Measurements from ENCODE around the gene SYMPK. TPM values are rescaled to one million over a fixed set of nuclear protein-coding genes. Genes with fewer than 3 reads are reported as not detected.
A peak's percentile ranks its signal among the peaks of the same experiment; 100 is the strongest.

Gene SYMPK
- total and polyA plus RNA-seq, 5 experiments from 2014 or later = 4.4 to 91.1 (median 15.4) TPM

- H3K36me3 Mint-ChIP-seq = peaks cover 0 to 61% (median 23%) of the 10 kb centered on the region in 3 donors
- no peak overlapping the region for H3K4me3 Mint-ChIP-seq
- peak overlapping the region in 3 of 10 donors; percentile 29 to 68 (median 56) for H3K27ac Mint-ChIP-seq
- DNase-seq = no peak
- no peaks in the 10 kb centered on the region for H3K27me3 Mint-ChIP-seq
- ATAC-seq = no peak
- H3K4me1 Mint-ChIP-seq = peaks cover 3 to 6% (median 4%) of the 10 kb centered on the region in 4 donors
- POLR2A ChIA-PET = no interaction called here
- H3K9me3 Mint-ChIP-seq = no peaks in the 10 kb centered on the region
Observed at GRCh38 chr19:45825917-45826893, 36.7 kb downstream of the SYMPK start.

- POLR2A ChIA-PET = interaction anchor here (0.7 kb wide), 1 partner anchor 12 kb away, joined by 3 read pairs; no protein-coding TSS in a partner anchor
- Mint-ChIP-seq H3K4me3 (no peak overlapping the region), H3K9me3 (no peaks in the 10 kb centered on the region), H3K27me3 (no peaks in the 10 kb centered on the region), H3K4me1 (peaks cover 2 to 6% (median 4%) of the 10 kb centered on the region in 4 donors), H3K36me3 (peaks cover 0 to 58% (median 22%) of the 10 kb centered on the region in 3 donors), H3K27ac (no peak overlapping the region)
- no peak for DNase-seq
- no peak for ATAC-seq
Observed at GRCh38 chr19:45825263-45825605, 37.7 kb downstream of the SYMPK start.

DNA sequence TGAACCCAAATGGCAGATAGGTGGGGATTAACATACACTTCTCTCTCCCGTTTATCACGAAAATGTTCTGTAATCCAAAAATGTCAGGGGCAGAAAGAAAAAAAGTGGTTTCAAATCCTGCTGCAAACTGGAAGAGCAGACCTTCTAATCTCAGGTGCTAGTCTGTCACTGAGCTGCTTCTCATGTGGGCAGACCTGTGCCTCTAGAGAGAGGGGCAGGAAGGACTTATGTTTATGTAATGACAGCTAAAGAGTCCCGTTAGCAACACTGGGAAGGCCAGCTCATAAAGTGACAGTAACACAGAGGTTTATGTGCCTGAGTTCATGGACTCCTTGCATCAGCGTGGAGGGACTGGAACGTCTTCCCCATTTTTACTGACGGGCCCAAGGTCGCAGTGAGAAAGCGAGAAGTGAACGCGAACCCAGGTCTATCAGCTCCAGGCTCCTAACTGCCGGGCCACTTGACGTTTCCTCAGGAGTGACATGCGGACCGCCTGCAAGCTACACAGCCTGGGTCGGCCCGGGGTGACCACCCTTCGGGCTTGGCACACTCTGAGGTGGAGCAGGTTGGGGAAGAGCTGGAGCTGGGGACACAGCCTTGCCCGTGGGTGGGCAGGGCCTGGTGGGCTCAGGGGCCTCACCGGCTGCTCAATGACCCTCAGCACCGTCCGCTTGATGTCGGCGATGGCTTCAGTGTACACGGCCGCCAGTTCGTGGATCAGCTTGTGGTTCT is 38.2 kb downstream of the SYMPK start:
- Mint-ChIP-seq H3K36me3 (peaks cover 0 to 54% (median 19%) of the 10 kb centered on the region in 3 donors), H3K27ac (peak overlapping the region in 7 of 10 donors; percentile 45 to 84 (median 71)), H3K4me3 (peak overlapping the region in 3 of 10 donors; percentile 52 to 70 (median 62)), H3K27me3 (no peaks in the 10 kb centered on the region), H3K9me3 (no peaks in the 10 kb centered on the region), H3K4me1 (peaks cover 0 to 6% (median 4%) of the 10 kb centered on the region in 4 donors)
- no peak for DNase-seq
- peak in 1 of 2 donors; percentile 32 for ATAC-seq
- POLR2A ChIA-PET = interaction anchor here (0.7 kb wide), 1 partner anchor 12 kb away, joined by 3 read pairs; no protein-coding TSS in a partner anchor

- POLR2A ChIA-PET = no interaction called here
- H3K4me3 Mint-ChIP-seq = peak overlapping the region in 2 of 10 donors; percentile 62 to 70
Observed at GRCh38 chr19:45824041-45824471, 38.9 kb downstream of the SYMPK start.

GRCh38 chr19:45823182-45823581 is 39.8 kb downstream of the SYMPK start:
- DNase-seq (no peak), ATAC-seq (no peak)
- H3K9me3 Mint-ChIP-seq = no peaks in the 10 kb centered on the region
- H3K4me1 Mint-ChIP-seq = peaks cover 0 to 6% (median 4%) of the 10 kb centered on the region in 4 donors
- H3K27me3 Mint-ChIP-seq = no peaks in the 10 kb centered on the region
- POLR2A ChIA-PET = interaction anchor here (0.7 kb wide), 1 partner anchor 9 kb away, joined by 4 read pairs; the partner anchor contains the start of gene RSPH6A
- H3K27ac Mint-ChIP-seq = no peak overlapping the region
- peaks cover 0 to 41% (median 9%) of the 10 kb centered on the region in 3 donors for H3K36me3 Mint-ChIP-seq
- no peak overlapping the region for H3K4me3 Mint-ChIP-seq

More at GRCh38 chr19:45824041-45824471, 38.9 kb downstream of the SYMPK start:
- H3K27ac Mint-ChIP-seq = peak overlapping the region in 6 of 10 donors; percentile 45 to 84 (median 72)
- ATAC-seq (no peak), DNase-seq (no peak)
- peaks cover 0 to 6% (median 4%) of the 10 kb centered on the region in 4 donors for H3K4me1 Mint-ChIP-seq
- H3K9me3 Mint-ChIP-seq = no peaks in the 10 kb centered on the region
- peaks cover 0 to 50% (median 16%) of the 10 kb centered on the region in 3 donors for H3K36me3 Mint-ChIP-seq
- H3K27me3 Mint-ChIP-seq = no peaks in the 10 kb centered on the region

DNA sequence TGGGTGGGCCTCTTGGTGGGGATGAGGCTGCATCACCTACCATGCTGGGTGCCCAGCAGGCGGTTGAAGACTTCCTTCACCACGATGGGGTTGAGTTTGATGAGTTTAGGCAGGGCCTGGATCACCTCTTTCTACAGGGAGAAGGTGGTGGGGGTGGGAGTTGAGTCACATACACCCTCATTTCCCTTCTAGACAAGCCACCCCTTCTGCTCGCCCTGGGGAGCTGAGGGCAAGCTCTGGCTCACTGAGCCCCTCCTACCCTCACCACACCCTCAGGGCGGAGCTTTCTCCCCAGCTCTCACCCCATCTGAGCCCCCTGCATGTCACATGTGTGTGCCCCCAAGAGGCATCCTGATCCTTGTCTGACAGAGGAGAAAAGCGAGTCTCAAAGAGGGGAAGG is 40.2 kb downstream of the SYMPK start:
- H3K27me3 Mint-ChIP-seq = no peaks in the 10 kb centered on the region
- no peaks in the 10 kb centered on the region for H3K9me3 Mint-ChIP-seq
- POLR2A ChIA-PET = interaction anchor here (0.7 to 0.9 kb wide), 2 partner anchors 8 to 9 kb away, joined by 3 to 4 read pairs; partner anchors contain the start of gene RSPH6A
- DNase-seq (no peak), ATAC-seq (no peak)
- peaks cover 0 to 38% (median 6%) of the 10 kb centered on the region in 3 donors for H3K36me3 Mint-ChIP-seq
- H3K4me1 Mint-ChIP-seq = peaks cover 0 to 6% (median 4%) of the 10 kb centered on the region in 4 donors
- no peak overlapping the region for H3K27ac Mint-ChIP-seq
- H3K4me3 Mint-ChIP-seq = no peak overlapping the region

DNA sequence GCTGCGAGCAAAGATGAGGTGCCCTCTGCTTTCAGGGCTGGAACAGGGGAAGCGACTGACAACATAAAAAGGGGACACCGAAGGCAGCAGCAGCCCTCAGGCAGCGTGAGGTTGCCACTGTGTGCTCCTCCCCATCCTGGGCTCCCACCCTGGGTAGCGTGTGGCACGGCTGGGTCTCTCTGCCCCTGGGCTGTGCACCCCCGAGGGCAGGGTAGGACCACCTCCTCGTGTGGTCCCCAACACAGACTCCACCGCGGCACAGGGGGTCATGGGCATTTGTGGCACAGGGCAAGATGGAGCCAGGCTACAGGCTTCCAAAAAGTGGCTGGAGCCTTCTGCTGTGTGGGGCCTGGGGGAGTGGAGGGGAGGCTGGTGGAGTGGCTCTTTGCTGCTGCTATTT is 41.4 kb downstream of the SYMPK start:
- POLR2A ChIA-PET = no interaction called here
- no peaks in the 10 kb centered on the region for H3K9me3 Mint-ChIP-seq
- H3K4me3 Mint-ChIP-seq = no peak overlapping the region
- H3K27ac Mint-ChIP-seq = peak overlapping the region in 2 of 10 donors; percentile 65 to 72
- peaks cover 0 to 30% (median 6%) of the 10 kb centered on the region in 3 donors for H3K36me3 Mint-ChIP-seq
- no peaks in the 10 kb centered on the region for H3K27me3 Mint-ChIP-seq
- ATAC-seq (no peak), DNase-seq (no peak)
- H3K4me1 Mint-ChIP-seq = peaks cover 0 to 12% (median 7%) of the 10 kb centered on the region in 4 donors

GRCh38 chr19:45821103-45821521 is 41.8 kb downstream of the SYMPK start:
- no peak for DNase-seq
- H3K36me3 Mint-ChIP-seq = peaks cover 0 to 28% (median 6%) of the 10 kb centered on the region in 3 donors
- peak overlapping the region in 2 of 10 donors; percentile 65 to 72 for H3K27ac Mint-ChIP-seq
- H3K4me3 Mint-ChIP-seq = no peak overlapping the region
- peaks cover 0 to 12% (median 8%) of the 10 kb centered on the region in 4 donors for H3K4me1 Mint-ChIP-seq
- no peaks in the 10 kb centered on the region for H3K27me3 Mint-ChIP-seq
- H3K9me3 Mint-ChIP-seq = no peaks in the 10 kb centered on the region
- POLR2A ChIA-PET = interaction anchor here (1.1 kb wide), 1 partner anchor 52 kb away, joined by 3 read pairs; the partner anchor contains the start of gene SIX5
- ATAC-seq = no peak

- DNase-seq (no peak), ATAC-seq (no peak)
- H3K4me3 Mint-ChIP-seq = no peak overlapping the region
- H3K9me3 Mint-ChIP-seq = no peaks in the 10 kb centered on the region
- POLR2A ChIA-PET = interaction anchor here (1.1 kb wide), 1 partner anchor 51 kb away, joined by 3 read pairs; the partner anchor contains the start of gene SIX5
- peaks cover 0 to 14% (median 10%) of the 10 kb centered on the region in 4 donors for H3K4me1 Mint-ChIP-seq
- no peaks in the 10 kb centered on the region for H3K27me3 Mint-ChIP-seq
- H3K27ac Mint-ChIP-seq = peak overlapping the region in 3 of 10 donors; percentile 44 to 57 (median 53)
- H3K36me3 Mint-ChIP-seq = peaks cover 0 to 23% (median 6%) of the 10 kb centered on the region in 3 donors
Observed at GRCh38 chr19:45820413-45821102, 42.4 kb downstream of the SYMPK start.

DNA sequence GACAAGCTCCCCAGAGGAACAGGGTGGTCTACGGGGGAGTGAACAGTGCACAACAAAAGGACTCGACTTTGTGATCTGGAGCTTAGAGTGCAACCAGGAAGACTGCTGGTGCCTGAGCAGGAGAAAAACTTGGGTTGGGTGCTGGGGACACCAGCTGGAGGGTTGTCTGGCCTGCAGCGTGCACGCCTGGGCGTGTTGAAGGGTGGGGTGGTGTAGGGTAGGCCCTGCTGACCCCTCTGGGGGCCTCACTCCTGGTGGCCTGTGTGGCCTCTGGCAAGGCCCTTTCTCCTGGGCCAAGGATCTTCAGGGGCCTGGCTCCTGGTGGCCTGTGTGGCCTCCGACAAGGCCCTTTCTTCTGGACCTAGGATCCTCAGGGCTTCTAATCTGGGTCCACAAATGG is 43.2 kb downstream of the SYMPK start:
- H3K27ac Mint-ChIP-seq = peak overlapping the region in 2 of 10 donors; percentile 29 to 57
- ATAC-seq (no peak), DNase-seq (no peak)
- H3K36me3 Mint-ChIP-seq = peaks cover 0 to 21% (median 6%) of the 10 kb centered on the region in 3 donors
- POLR2A ChIA-PET = interaction anchor here (1.1 kb wide), 2 partner anchors 10 to 50 kb away, joined by 3 read pairs; partner anchors contain the start of gene SIX5
- H3K4me1 Mint-ChIP-seq = peaks cover 0 to 16% (median 11%) of the 10 kb centered on the region in 4 donors
- no peaks in the 10 kb centered on the region for H3K27me3 Mint-ChIP-seq
- no peak overlapping the region for H3K4me3 Mint-ChIP-seq
- no peaks in the 10 kb centered on the region for H3K9me3 Mint-ChIP-seq

- ATAC-seq = peak in 1 of 2 donors; percentile 10
- H3K9me3 Mint-ChIP-seq = no peaks in the 10 kb centered on the region
- H3K4me3 Mint-ChIP-seq = no peak overlapping the region
- H3K27ac Mint-ChIP-seq = peak overlapping the region in 1 of 10 donors; percentile 83
- peaks cover 0 to 16% (median 13%) of the 10 kb centered on the region in 5 donors for H3K27me3 Mint-ChIP-seq
- peak in 1 of 10 donors; percentile 9 for DNase-seq
- peaks cover 0 to 13% (median 0%) of the 10 kb centered on the region in 3 donors for H3K36me3 Mint-ChIP-seq
- POLR2A ChIA-PET = interaction anchor here (0.6 to 2.6 kb wide), 7 partner anchors 24 to 85 kb away, joined by 3 to 16 read pairs (median 6); partner anchors contain the start of genes IRF2BP1, MYPOP and SIX5
- H3K4me1 Mint-ChIP-seq = peaks cover 0 to 11% (median 6%) of the 10 kb centered on the region in 4 donors
Observed at GRCh38 chr19:45817725-45818301, 45.1 kb downstream of the SYMPK start.

All from naive thymus-derived CD8-positive, alpha-beta T cell (primary cell).